CD4-positive, alpha-beta T cell treated with Interleukin-10 for 1 hour (primary cell): ENCODE data around the gene ABCD3.
"Not testable (repeated sequence)": the region's sequence is repeated elsewhere in the genome, so short reads cannot be mapped to it uniquely, and the experiment has no call there.

Experiments used
- DNase-seq: peaks from one replicate; pipeline ENCODE4 v3.0.0-alpha.2; 2020

ABCD3 gene

GRCh38 chr1:94417978-94418663 is at the start of gene ABCD3:
Gene ABCD3 (plus strand): TSS chr1:94418389. CDS start chr1:94418479, 90 bp downstream.
- peak; percentile 98 for DNase-seq

- DNase-seq, result not testable (repeated sequence)
Observed at GRCh38 chr1:94372771-94373170, 45.4 kb upstream of the ABCD3 start.

GRCh38 chr1:94373311-94373710 is 44.9 kb upstream of the ABCD3 start:
- not testable (repeated sequence) for DNase-seq

- not testable (repeated sequence) for DNase-seq
Observed at GRCh38 chr1:94375666-94376065, 42.5 kb upstream of the ABCD3 start.

- not testable (repeated sequence) for DNase-seq
Observed at GRCh38 chr1:94378493-94378892, 39.7 kb upstream of the ABCD3 start.

- DNase-seq, result no peak
Observed at GRCh38 chr1:94379615-94380014, 38.6 kb upstream of the ABCD3 start.

GRCh38 chr1:94382201-94382600 is 36.0 kb upstream of the ABCD3 start:
- DNase-seq, result no peak

- no peak for DNase-seq
Observed at GRCh38 chr1:94383966-94384408, 34.2 kb upstream of the ABCD3 start.

GRCh38 chr1:94384485-94385265 is 33.5 kb upstream of the ABCD3 start:
- peak; percentile 7 for DNase-seq

GRCh38 chr1:94385308-94385929 is 32.8 kb upstream of the ABCD3 start:
- DNase-seq, result no peak

- DNase-seq, result no peak
Observed at GRCh38 chr1:94389298-94389697, 28.9 kb upstream of the ABCD3 start.

- DNase-seq, result no peak
Observed at GRCh38 chr1:94394247-94394646, 23.9 kb upstream of the ABCD3 start.

GRCh38 chr1:94395231-94395630 is 23.0 kb upstream of the ABCD3 start:
- no peak for DNase-seq

- DNase-seq, result no peak
Observed at GRCh38 chr1:94395748-94396309, 22.4 kb upstream of the ABCD3 start.

GRCh38 chr1:94396356-94397010 is 21.7 kb upstream of the ABCD3 start:
- DNase-seq, result no peak

- no peak for DNase-seq
Observed at GRCh38 chr1:94398356-94398755, 19.8 kb upstream of the ABCD3 start.

- no peak for DNase-seq
Observed at GRCh38 chr1:94399453-94399852, 18.7 kb upstream of the ABCD3 start.

- DNase-seq, result no peak
Observed at GRCh38 chr1:94401206-94401605, 17.0 kb upstream of the ABCD3 start.

GRCh38 chr1:94406446-94406845 is 11.7 kb upstream of the ABCD3 start:
- DNase-seq, result no peak

- no peak for DNase-seq
Observed at GRCh38 chr1:94408104-94408830, 9.9 kb upstream of the ABCD3 start.

GRCh38 chr1:94411237-94411636 is 7.0 kb upstream of the ABCD3 start:
- DNase-seq, result no peak

GRCh38 chr1:94413311-94413710 is 4.9 kb upstream of the ABCD3 start:
- no peak for DNase-seq
